Ovary (tissue), 9 donors: ENCODE data around the gene ZNF524. TPM values are rescaled to one million over a fixed set of nuclear protein-coding genes. Genes with fewer than 3 reads are reported as not detected.

Experiments used
- DNase-seq, 5 donors: peaks; one replicate each; pipeline ENCODE4 v3.0.0-alpha.2; 2019 to 2020
- H3K27ac ChIP-seq, 2 donors: fragments of 200-600 bp; one replicate each; pipeline versions ENCODE4 v1.5.1 to v1.8.0; 2019 to 2022
- H3K27me3 ChIP-seq: fragments of 200-600 bp; one replicate; pipeline ENCODE4 v1.8.0; 2022
- H3K36me3 ChIP-seq: fragments of 200-600 bp; sonication (generic); one replicate; pipeline ENCODE4 v1.5.1; 2019
- H3K4me1 ChIP-seq: one replicate; pipeline ENCODE4 v1.8.1; 2013; ENCODE audit warnings: mild to moderate bottlenecking, moderate library complexity; ENCODE audit not compliant: insufficient read depth
- H3K4me3 ChIP-seq: fragments of 200-600 bp; sonication (generic); one replicate; pipeline ENCODE4 v1.5.1; 2017
- H3K9me3 ChIP-seq, 2 donors: fragments of 200-600 bp in 1 of 2; sonication (generic) in 1 of 2; one replicate each; pipeline versions ENCODE4 v1.5.1 to v1.8.1; 2013 to 2019; ENCODE audit warnings: mild to moderate bottlenecking in 1 of 2, moderate library complexity in 1 of 2
- EP300 ChIP-seq: sonication (generic); formaldehyde crosslinking; IDR thresholded peaks from one replicate; pipeline ENCODE4 v1.6.1; 2017; ENCODE audit warnings: antibody characterized with exemption
- POLR2A ChIP-seq: fragments of 450-650 bp; IDR thresholded peaks from one replicate; pipeline ENCODE4 v1.6.1; 2017; ENCODE audit warnings: antibody characterized with exemption, mild to moderate bottlenecking, moderate library complexity
- WGBS, 3 donors: extraction: QIAGEN DNeasy Blood & Tissue Kit in 1 of 3; methylation state at CpG; one replicate each; pipeline versions ENCODE4 v1.1.5 to v1.1.7; 2013 to 2017; 5-methylcytosine and 5-hydroxymethylcytosine counted together
- intact Hi-C, 4 donors: fragments of 100-400 bp; cut with DNase I; formaldehyde crosslinking; loops; one replicate each; pipeline versions ENCODE4 v1.11.0 to v1.15.1; 2022 to 2023
- polyA plus RNA-seq, 2 donors: library from polyadenylated mRNA; stranded (reverse); fragments of 200-250 nt in 1 of 2; fragments of 350-450 nt in 1 of 2; fragmentation: Illumina TruSeq in 1 of 2; extraction: RNeasy Lipid Tissue Mini Kit (QIAGEN cat#74804) in 1 of 2; gene quantifications; one replicate each; pipeline ENCODE4 v1.2.3, GENCODE V29; 2013 to 2014
- total RNA-seq, 7 donors: library from RNA; depleted of rRNA in 2 of 7; stranded (reverse); fragments of >200 nt in 2 of 7; fragmentation: NEBNext Ultra II Directional in 3 of 7; extraction: Animal tissue kit (Norgen Biotek cat#: 25700) in 3 of 7; gene quantifications; one replicate each; pipeline versions ENCODE4 v1.1.0 to v1.2.4, GENCODE V29; 2016 to 2023
- TF ChIP-seq, protein P1 (sequence below), 3 donors: fragments of 450-650 bp in 2 of 3; fragments of 200-600 bp in 1 of 3; IDR thresholded peaks; one replicate each; pipeline versions ENCODE4 v1.5.1 to v1.8.0; 2016 to 2022; ENCODE audit warnings: antibody characterized with exemption in 3 of 3, mild to moderate bottlenecking in 1 of 3
- donor health status: DM: no; HTN: no; CAD: no; lungs with moderate emphysema.
- donor health status: DM: no; HTN: no; CAD: no.
- donor health status: Bipolar disorder and iron deficiency.
- donor health status: DM: yes; HTN: yes; CAD: no.
- donor health status: DM: no; HTN: no; CAD: no.
- donor health status: DM: yes; HTN: yes; CAD: no.

The ZNF524 gene
- total and polyA plus RNA-seq, 9 donors, result 0.15 to 28.0 (median 17.8) TPM

DNA sequence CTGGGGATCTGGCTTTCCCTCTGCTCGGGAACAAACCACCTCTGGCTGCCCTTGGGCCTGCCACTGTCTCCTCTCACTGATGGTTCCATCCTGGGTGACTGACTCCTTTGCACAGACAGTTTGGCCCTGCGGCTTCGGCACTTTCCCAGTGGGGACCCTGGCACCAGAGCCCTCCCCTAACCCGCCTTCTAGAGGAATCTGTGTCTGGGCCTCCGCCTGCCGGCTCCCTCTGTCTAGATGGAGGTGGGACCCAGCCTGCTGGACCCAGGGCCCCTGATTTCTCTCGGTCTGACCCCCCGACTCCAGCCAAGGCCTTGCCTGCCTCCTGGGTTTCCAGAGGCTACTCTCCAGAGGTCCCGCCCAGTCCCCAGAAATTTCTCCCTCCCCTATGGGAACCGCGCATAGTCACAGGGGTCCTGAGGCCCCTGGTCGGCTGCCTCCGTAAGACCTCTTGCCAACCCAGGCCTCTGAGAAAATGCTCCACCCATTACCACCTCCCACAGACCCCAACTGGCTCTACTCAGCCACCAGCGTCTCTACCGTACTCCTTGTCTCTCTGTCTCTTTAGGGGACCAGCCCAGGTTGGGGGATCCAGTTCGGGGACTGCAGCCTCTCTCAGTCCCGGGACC, 50.6 kb downstream of the ZNF524 start:
- DNase-seq, result peak in 1 of 5 donors; percentile 42
- Histone ChIP-seq H3K36me3 (no peaks in the 10 kb centered on the region), H3K4me3 (no peak overlapping the region), H3K27me3 (no peaks in the 10 kb centered on the region), H3K27ac (no peak overlapping the region), H3K9me3 (no peaks in the 10 kb centered on the region), H3K4me1 (peaks cover 8% of the 10 kb centered on the region)
- WGBS, 3 donors, result 89 to 91% (median 89%) methylated on average over 17 of the region's 17 CpGs
- intact Hi-C loops, result no loop called here
- TF ChIP-seq EP300 (no peak), POLR2A (no peak)
- TF ChIP-seq, protein P1, sequence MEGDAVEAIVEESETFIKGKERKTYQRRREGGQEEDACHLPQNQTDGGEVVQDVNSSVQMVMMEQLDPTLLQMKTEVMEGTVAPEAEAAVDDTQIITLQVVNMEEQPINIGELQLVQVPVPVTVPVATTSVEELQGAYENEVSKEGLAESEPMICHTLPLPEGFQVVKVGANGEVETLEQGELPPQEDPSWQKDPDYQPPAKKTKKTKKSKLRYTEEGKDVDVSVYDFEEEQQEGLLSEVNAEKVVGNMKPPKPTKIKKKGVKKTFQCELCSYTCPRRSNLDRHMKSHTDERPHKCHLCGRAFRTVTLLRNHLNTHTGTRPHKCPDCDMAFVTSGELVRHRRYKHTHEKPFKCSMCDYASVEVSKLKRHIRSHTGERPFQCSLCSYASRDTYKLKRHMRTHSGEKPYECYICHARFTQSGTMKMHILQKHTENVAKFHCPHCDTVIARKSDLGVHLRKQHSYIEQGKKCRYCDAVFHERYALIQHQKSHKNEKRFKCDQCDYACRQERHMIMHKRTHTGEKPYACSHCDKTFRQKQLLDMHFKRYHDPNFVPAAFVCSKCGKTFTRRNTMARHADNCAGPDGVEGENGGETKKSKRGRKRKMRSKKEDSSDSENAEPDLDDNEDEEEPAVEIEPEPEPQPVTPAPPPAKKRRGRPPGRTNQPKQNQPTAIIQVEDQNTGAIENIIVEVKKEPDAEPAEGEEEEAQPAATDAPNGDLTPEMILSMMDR (IDR thresholded peaks at IDR 0.05), result no peak

DNA sequence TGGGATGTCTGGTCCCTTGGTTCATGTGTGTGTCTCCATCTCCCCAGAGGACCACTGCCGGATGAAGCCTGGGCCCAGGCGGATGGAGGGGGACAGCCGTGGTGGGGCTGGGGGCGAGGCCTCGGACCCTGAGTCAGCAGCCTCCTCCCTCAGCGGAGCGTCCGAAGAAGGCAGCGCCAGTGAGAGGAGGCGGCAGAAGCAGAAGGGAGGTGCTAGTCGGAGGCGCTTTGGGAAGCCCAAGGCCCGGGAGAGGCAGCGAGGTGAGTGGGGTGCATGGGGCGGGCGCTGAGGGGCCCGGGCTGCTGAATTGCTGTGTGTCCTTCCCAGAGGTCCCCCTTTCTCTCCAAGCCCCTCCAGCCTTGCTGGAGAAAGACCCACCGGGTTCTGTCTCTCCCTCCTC, 51.1 kb downstream of the ZNF524 start:
- H3K27me3 ChIP-seq, result no peaks in the 10 kb centered on the region
- peak in 2 of 5 donors; percentile 41 to 50 for DNase-seq
- peaks cover 9% of the 10 kb centered on the region for H3K4me1 ChIP-seq
- intact Hi-C loops, result no loop called here
- WGBS, 3 donors, result 79 to 87% (median 86%) methylated on average over 18 of the region's 18 CpGs
- no peaks in the 10 kb centered on the region for H3K36me3 ChIP-seq
- TF ChIP-seq, protein P1 (IDR thresholded peaks at IDR 0.05), result no peak
- TF ChIP-seq EP300 (no peak), POLR2A (no peak)
- H3K4me3 ChIP-seq, result no peak overlapping the region
- H3K9me3 ChIP-seq, result no peaks in the 10 kb centered on the region
- H3K27ac ChIP-seq, result no peak overlapping the region

DNA sequence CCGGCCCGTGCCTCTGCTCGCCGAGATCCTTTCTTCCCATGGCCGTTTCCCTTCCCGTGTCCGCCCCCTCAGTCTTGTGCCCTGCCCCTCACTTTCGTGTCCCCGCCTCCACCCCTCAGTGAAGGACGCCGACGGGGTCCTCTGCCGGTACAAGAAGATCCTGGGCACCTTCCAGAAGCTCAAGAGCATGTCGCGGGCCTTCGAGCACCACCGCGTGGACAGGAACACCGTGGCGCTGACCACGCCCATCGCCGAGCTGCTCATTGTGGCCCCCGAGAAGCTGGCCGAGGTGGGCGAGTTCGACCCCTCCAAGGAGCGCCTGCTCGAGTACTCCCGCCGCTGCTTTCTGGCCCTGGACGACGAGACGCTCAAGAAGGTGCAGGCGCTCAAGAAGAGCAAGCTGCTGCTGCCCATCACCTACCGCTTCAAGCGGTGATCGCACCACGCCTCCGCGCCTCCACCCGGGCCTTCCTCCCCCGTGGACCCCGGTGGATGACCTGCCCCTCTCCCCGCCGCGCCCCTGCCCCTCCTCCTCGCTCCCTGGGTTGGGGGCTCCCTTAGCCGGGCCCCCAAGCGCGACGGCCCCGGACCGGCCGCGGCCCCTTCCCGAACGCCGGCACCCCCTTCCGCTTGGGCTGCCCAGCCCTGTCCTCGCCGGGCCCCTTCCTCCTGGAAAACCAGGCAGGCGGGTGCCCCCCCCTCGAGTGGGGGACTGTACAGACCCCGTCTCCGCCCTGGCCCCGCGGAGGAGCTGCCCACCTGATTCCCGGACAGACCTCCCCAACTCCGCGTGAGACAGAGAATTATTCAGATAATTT, 52.4 kb downstream of the ZNF524 start:
- no peaks in the 10 kb centered on the region for H3K36me3 ChIP-seq
- H3K27me3 ChIP-seq, result no peaks in the 10 kb centered on the region
- H3K4me1 ChIP-seq, result peaks cover 15% of the 10 kb centered on the region
- intact Hi-C loops, result no loop called here
- no peak overlapping the region for H3K27ac ChIP-seq
- TF ChIP-seq, protein P1 (IDR thresholded peaks at IDR 0.05), result no peak
- no peak for TF ChIP-seq POLR2A
- TF ChIP-seq EP300, result no peak
- H3K9me3 ChIP-seq, result no peaks in the 10 kb centered on the region
- 70 to 73% (median 70%) methylated on average over 69 to 71 of the region's 71 CpGs for WGBS, 3 donors
- H3K4me3 ChIP-seq, result no peak overlapping the region
- peak; percentile 64 to 79 (median 70) for DNase-seq

Other genes with a start within 250 kb of the ZNF524 start
- gene COX6B2, start 245.6 kb upstream of the ZNF524 start, total RNA-seq, result 1 to 10 TPM in 1 of 7 donors, under 1 TPM in 5, not detected in 1; 0.20 to 1.5 (median 0.46) TPM
- gene COX6B2, start 245.6 kb upstream of the ZNF524 start, polyA plus RNA-seq, result under 1 TPM in 1 of 2 donors, not detected in 1; 0.10 TPM
- gene GARIN5B, start 237.0 kb upstream of the ZNF524 start, total RNA-seq, result not detected
- gene GARIN5B, start 237.0 kb upstream of the ZNF524 start, polyA plus RNA-seq, result not detected
- gene IL11, start 229.8 kb upstream of the ZNF524 start, total RNA-seq, result 1 to 10 TPM in 1 of 7 donors, under 1 TPM in 1, not detected in 5; 0.11 to 1.3 TPM
- gene IL11, start 229.8 kb upstream of the ZNF524 start, polyA plus RNA-seq, result under 1 TPM in 1 of 2 donors, not detected in 1; 0.08 TPM
- 10 to 100 TPM in 1 of 7 donors, 1 to 10 TPM in 3, under 1 TPM in 1, not detected in 2; 0.72 to 45.1 (median 2.5) TPM for gene TMEM190, start 223.5 kb upstream of the ZNF524 start, total RNA-seq
- gene TMEM190, start 223.5 kb upstream of the ZNF524 start, polyA plus RNA-seq, result not detected
- 10 to 100 TPM in 1 of 7 donors, 1 to 10 TPM in 5, under 1 TPM in 1; 0.93 to 31.2 (median 2.5) TPM for gene TMEM238, start 216.0 kb upstream of the ZNF524 start, total RNA-seq
- gene TMEM238, start 216.0 kb upstream of the ZNF524 start, polyA plus RNA-seq, result under 1 TPM in 1 of 2 donors, not detected in 1; 0.10 TPM
- 1,000 to 10,000 TPM in 5 of 7 donors, 100 to 1,000 TPM in 2; 604 to 2,543 (median 2,257) TPM for gene RPL28, start 214.4 kb upstream of the ZNF524 start, total RNA-seq
- gene RPL28, start 214.4 kb upstream of the ZNF524 start, polyA plus RNA-seq, result 1,000 to 10,000 TPM in 1 of 2 donors, 100 to 1,000 TPM in 1; 391 to 2,645 TPM
- gene UBE2S, start 192.5 kb upstream of the ZNF524 start, total RNA-seq, result 10 to 100 TPM; 10.0 to 30.1 (median 17.9) TPM
- gene UBE2S, start 192.5 kb upstream of the ZNF524 start, polyA plus RNA-seq, result 1 to 10 TPM; 3.2 to 8.2 TPM
- not detected for gene SHISA7, start 157.0 kb upstream of the ZNF524 start, total RNA-seq
- not detected for gene SHISA7, start 157.0 kb upstream of the ZNF524 start, polyA plus RNA-seq
- 10 to 100 TPM; 21.8 to 39.2 (median 31.7) TPM for gene ISOC2, start 138.6 kb upstream of the ZNF524 start, total RNA-seq
- 10 to 100 TPM in 1 of 2 donors, 1 to 10 TPM in 1; 1.4 to 39.4 TPM for gene ISOC2, start 138.6 kb upstream of the ZNF524 start, polyA plus RNA-seq
- not detected for gene C19orf85, start 135.5 kb upstream of the ZNF524 start, total RNA-seq
- not detected for gene C19orf85, start 135.5 kb upstream of the ZNF524 start, polyA plus RNA-seq
- 10 to 100 TPM in 2 of 7 donors, 1 to 10 TPM in 5; 3.8 to 18.4 (median 8.7) TPM for gene ZNF628, start 123.7 kb upstream of the ZNF524 start, total RNA-seq
- gene ZNF628, start 123.7 kb upstream of the ZNF524 start, polyA plus RNA-seq, result 1 to 10 TPM in 1 of 2 donors, not detected in 1; 8.7 TPM
- 10 to 100 TPM in 6 of 7 donors, 1 to 10 TPM in 1; 9.2 to 40.4 (median 35.8) TPM for gene NAT14, start 115.1 kb upstream of the ZNF524 start, total RNA-seq
- 10 to 100 TPM in 1 of 2 donors, 1 to 10 TPM in 1; 3.2 to 23.5 TPM for gene NAT14, start 115.1 kb upstream of the ZNF524 start, polyA plus RNA-seq
- gene SSC5D, start 111.9 kb upstream of the ZNF524 start, total RNA-seq, result 10 to 100 TPM in 6 of 7 donors, 1 to 10 TPM in 1; 5.7 to 29.7 (median 21.1) TPM
- gene SSC5D, start 111.9 kb upstream of the ZNF524 start, polyA plus RNA-seq, result 10 to 100 TPM; 10.1 to 11.4 TPM
- 1 to 10 TPM in 1 of 7 donors, under 1 TPM in 1, not detected in 5; 0.20 to 1.0 TPM for gene SBK2, start 63.2 kb upstream of the ZNF524 start, total RNA-seq
- gene SBK2, start 63.2 kb upstream of the ZNF524 start, polyA plus RNA-seq, result not detected
- under 1 TPM in 4 of 7 donors, not detected in 3; 0.17 to 0.34 (median 0.26) TPM for gene SBK3, start 54.7 kb upstream of the ZNF524 start, total RNA-seq
- not detected for gene SBK3, start 54.7 kb upstream of the ZNF524 start, polyA plus RNA-seq
- gene ZNF579, start 19.4 kb upstream of the ZNF524 start, total RNA-seq, result 10 to 100 TPM in 5 of 7 donors, 1 to 10 TPM in 2; 2.7 to 24.4 (median 16.8) TPM
- 10 to 100 TPM in 1 of 2 donors, 1 to 10 TPM in 1; 5.6 to 10.5 TPM for gene ZNF579, start 19.4 kb upstream of the ZNF524 start, polyA plus RNA-seq
- gene FIZ1, start 771 bp upstream of the ZNF524 start, total RNA-seq, result 10 to 100 TPM in 5 of 7 donors, 1 to 10 TPM in 2; 3.6 to 22.7 (median 16.6) TPM
- 10 to 100 TPM in 1 of 2 donors, 1 to 10 TPM in 1; 9.4 to 11.0 TPM for gene FIZ1, start 771 bp upstream of the ZNF524 start, polyA plus RNA-seq
- 10 to 100 TPM in 5 of 7 donors, 1 to 10 TPM in 2; 4.0 to 20.9 (median 17.6) TPM for gene ZNF865, start 5.4 kb downstream of the ZNF524 start, total RNA-seq
- 10 to 100 TPM in 1 of 2 donors, under 1 TPM in 1; 0.42 to 10.5 TPM for gene ZNF865, start 5.4 kb downstream of the ZNF524 start, polyA plus RNA-seq
- 10 to 100 TPM in 4 of 7 donors, 1 to 10 TPM in 3; 6.5 to 16.9 (median 11.7) TPM for gene ZNF784, start 24.3 kb downstream of the ZNF524 start, total RNA-seq
- gene ZNF784, start 24.3 kb downstream of the ZNF524 start, polyA plus RNA-seq, result 10 to 100 TPM in 1 of 2 donors, 1 to 10 TPM in 1; 6.0 to 12.3 TPM
- gene ZNF580, start 40.7 kb downstream of the ZNF524 start, total RNA-seq, result 10 to 100 TPM; 24.9 to 70.6 (median 65.3) TPM
- 10 to 100 TPM; 14.5 to 37.3 TPM for gene ZNF580, start 40.7 kb downstream of the ZNF524 start, polyA plus RNA-seq
- gene ZNF581, start 43.4 kb downstream of the ZNF524 start, total RNA-seq, result 10 to 100 TPM; 21.9 to 40.2 (median 34.0) TPM
- gene ZNF581, start 43.4 kb downstream of the ZNF524 start, polyA plus RNA-seq, result 10 to 100 TPM; 11.2 to 37.0 TPM
- 10 to 100 TPM; 10.6 to 20.2 (median 14.7) TPM for gene CCDC106, start 47.9 kb downstream of the ZNF524 start, total RNA-seq
- 10 to 100 TPM in 1 of 2 donors, 1 to 10 TPM in 1; 3.1 to 13.5 TPM for gene CCDC106, start 47.9 kb downstream of the ZNF524 start, polyA plus RNA-seq
- gene U2AF2, start 54.7 kb downstream of the ZNF524 start, total RNA-seq, result 100 to 1,000 TPM in 6 of 7 donors, 10 to 100 TPM in 1; 76.9 to 183 (median 158) TPM
- gene U2AF2, start 54.7 kb downstream of the ZNF524 start, polyA plus RNA-seq, result 100 to 1,000 TPM in 1 of 2 donors, 10 to 100 TPM in 1; 27.3 to 135 TPM
- gene EPN1, start 74.9 kb downstream of the ZNF524 start, total RNA-seq, result 100 to 1,000 TPM in 5 of 7 donors, 10 to 100 TPM in 2; 53.4 to 187 (median 142) TPM
- gene EPN1, start 74.9 kb downstream of the ZNF524 start, polyA plus RNA-seq, result 100 to 1,000 TPM in 1 of 2 donors, 10 to 100 TPM in 1; 11.0 to 106 TPM
- not detected for gene NLRP9, start 138.1 kb downstream of the ZNF524 start, total RNA-seq
- gene NLRP9, start 138.1 kb downstream of the ZNF524 start, polyA plus RNA-seq, result under 1 TPM; 0.17 to 0.80 TPM
- gene RFPL4A, start 158.8 kb downstream of the ZNF524 start, total RNA-seq, result not detected
- not detected for gene RFPL4A, start 158.8 kb downstream of the ZNF524 start, polyA plus RNA-seq
- under 1 TPM in 1 of 7 donors, not detected in 6; 0.54 TPM for gene RFPL4AL1, start 168.8 kb downstream of the ZNF524 start, total RNA-seq
- gene RFPL4AL1, start 168.8 kb downstream of the ZNF524 start, polyA plus RNA-seq, result not detected
- under 1 TPM in 6 of 7 donors, not detected in 1; 0.08 to 0.62 (median 0.42) TPM for gene NLRP11, start 231.7 kb downstream of the ZNF524 start, total RNA-seq
- under 1 TPM; 0.13 to 0.51 TPM for gene NLRP11, start 231.7 kb downstream of the ZNF524 start, polyA plus RNA-seq
- not detected for gene NLRP4, start 236.3 kb downstream of the ZNF524 start, total RNA-seq
- 1 to 10 TPM in 1 of 2 donors, under 1 TPM in 1; 0.37 to 1.5 TPM for gene NLRP4, start 236.3 kb downstream of the ZNF524 start, polyA plus RNA-seq